Liver (tissue), 9 donors: ENCODE measurements around the gene KCTD2. TPM values are rescaled to one million over a fixed set of nuclear protein-coding genes. Genes with fewer than 3 reads are reported as not detected.
A peak's percentile ranks its signal among the peaks of the same experiment; 100 is the strongest.
"Not testable (repeated sequence)": the region's sequence is repeated elsewhere in the genome, so short reads cannot be mapped to it uniquely, and the experiment has no call there.

Experiments
- DNase-seq: peaks from one replicate; pipeline ENCODE4 v3.0.0-alpha.2; 2017; ENCODE audit warnings: low spot score
- H3K27ac ChIP-seq, 2 donors: one replicate each; pipeline ENCODE4 v1.7.0; 2013; ENCODE audit warnings: inconsistent platforms in 2 of 2, low read length in 2 of 2, control low read depth in 1 of 2, low read depth in 1 of 2, mild to moderate bottlenecking in 1 of 2
- H3K27me3 ChIP-seq, 4 donors: one replicate each; pipeline versions ENCODE4 v1.6.1 to v1.7.0; 2013; ENCODE audit warnings: low read length in 3 of 4, inconsistent platforms in 1 of 4, mild to moderate bottlenecking in 1 of 4, moderate library complexity in 1 of 4; ENCODE audit not compliant: control insufficient read depth in 4 of 4, insufficient read depth in 4 of 4
- H3K36me3 ChIP-seq, 4 donors: one replicate each; pipeline versions ENCODE4 v1.6.1 to v1.7.0; 2013; ENCODE audit warnings: low read length in 3 of 4, mild to moderate bottlenecking in 3 of 4, low read depth in 1 of 4, moderate library complexity in 1 of 4; ENCODE audit not compliant: control insufficient read depth in 4 of 4, insufficient read depth in 3 of 4
- H3K4me1 ChIP-seq, 4 donors: one replicate each; pipeline versions ENCODE4 v1.6.1 to v1.7.0; 2013; ENCODE audit warnings: low read length in 3 of 4, mild to moderate bottlenecking in 3 of 4, moderate library complexity in 1 of 4; ENCODE audit not compliant: control insufficient read depth in 4 of 4, insufficient read depth in 4 of 4
- H3K4me3 ChIP-seq, 3 donors: one replicate each; pipeline versions ENCODE4 v1.6.1 to v1.7.0; 2013; ENCODE audit warnings: low read length in 3 of 3, control low read depth in 1 of 3, low read depth in 1 of 3, mild to moderate bottlenecking in 1 of 3
- H3K9ac ChIP-seq, 2 donors: one replicate each; pipeline ENCODE4 v1.7.0; 2013; ENCODE audit warnings: low read length in 2 of 2, mild to moderate bottlenecking in 2 of 2, moderate library complexity in 2 of 2, control low read depth in 1 of 2, low read depth in 1 of 2
- H3K9me3 ChIP-seq, 4 donors: one replicate each; pipeline versions ENCODE4 v1.6.1 to v1.7.0; 2013; ENCODE audit warnings: low read length in 3 of 4; ENCODE audit not compliant: control insufficient read depth in 4 of 4
- ATF3 ChIP-seq: IDR thresholded peaks from 2 replicates; pipeline ENCODE4 v1.6.1; 2016; ENCODE audit warnings: antibody characterized with exemption
- CTCF ChIP-seq: fragments of 150-350 bp; IDR thresholded peaks from 2 replicates; pipeline ENCODE4 v1.5.1; 2017; ENCODE audit warnings: improper control_type of control experiment, low read depth, low read length; ENCODE audit not compliant: missing input control
- EGR1 ChIP-seq, 2 donors: IDR thresholded peaks; 2 replicates each; pipeline ENCODE4 v1.6.1; 2016 to 2018; ENCODE audit warnings: antibody characterized with exemption in 2 of 2, low read depth in 2 of 2
- FOXA1 ChIP-seq: IDR thresholded peaks from 2 replicates; pipeline ENCODE4 v1.6.1; 2016; ENCODE audit warnings: antibody characterized with exemption
- GABPA ChIP-seq, 2 donors: IDR thresholded peaks in 1 of 2; conservative IDR thresholded peaks in 1 of 2; 2 replicates each; pipeline ENCODE4 v1.6.1; 2016; ENCODE audit warnings: antibody characterized with exemption in 2 of 2, mild to moderate bottlenecking in 1 of 2, moderate library complexity in 1 of 2
- HNF4A ChIP-seq, 2 donors: conservative IDR thresholded peaks; 2 replicates each; pipeline ENCODE4 v1.6.1; 2016; ENCODE audit warnings: antibody characterized with exemption in 2 of 2, mild to moderate bottlenecking in 2 of 2
- HNF4G ChIP-seq: IDR thresholded peaks from 2 replicates; pipeline ENCODE4 v1.6.1; 2016; ENCODE audit warnings: antibody characterized with exemption
- MAX ChIP-seq: IDR thresholded peaks from 2 replicates; pipeline ENCODE4 v1.6.1; 2016; ENCODE audit warnings: antibody characterized with exemption
- NR2F2 ChIP-seq: IDR thresholded peaks from 2 replicates; pipeline ENCODE4 v1.6.1; 2016; ENCODE audit warnings: antibody characterized with exemption
- RAD21 ChIP-seq, 2 donors: IDR thresholded peaks; 2 replicates each; pipeline ENCODE4 v1.6.1; 2016; ENCODE audit warnings: antibody characterized with exemption in 2 of 2, mild to moderate bottlenecking in 2 of 2
- REST ChIP-seq: IDR thresholded peaks from 2 replicates; pipeline ENCODE4 v1.6.1; 2016; ENCODE audit warnings: antibody characterized with exemption, mild to moderate bottlenecking
- RXRA ChIP-seq, 2 donors: IDR thresholded peaks; 2 replicates each; pipeline ENCODE4 v1.6.1; 2017 to 2018; ENCODE audit warnings: antibody characterized with exemption in 2 of 2, mild to moderate bottlenecking in 1 of 2
- SP1 ChIP-seq: IDR thresholded peaks from 2 replicates; pipeline ENCODE4 v1.6.1; 2018; ENCODE audit warnings: antibody characterized with exemption, mild to moderate bottlenecking
- TAF1 ChIP-seq: conservative IDR thresholded peaks from 2 replicates; pipeline ENCODE4 v1.6.1; 2016; ENCODE audit warnings: antibody characterized with exemption, mild to moderate bottlenecking
- ZBTB33 ChIP-seq: IDR thresholded peaks from 2 replicates; pipeline ENCODE4 v1.6.1; 2016; ENCODE audit warnings: antibody characterized with exemption
- WGBS: extraction: QIAGEN DNeasy Blood & Tissue Kit; methylation state at CpG from one replicate; pipeline ENCODE4 v1.1.7; 2013; 5-methylcytosine and 5-hydroxymethylcytosine counted together
- polyA plus RNA-seq, 2 donors: library from polyadenylated mRNA; stranded (reverse) in 1 of 2; unstranded in 1 of 2; fragments of 200-250 nt in 1 of 2; fragments of >200 nt in 1 of 2; fragmentation: Nextera tagmentation in 1 of 2; extraction: Ambion mirVana in 1 of 2; gene quantifications; one replicate each; pipeline versions ENCODE4 v1.2.1 to v1.2.3, GENCODE V29; 2013 to 2015
- total RNA-seq, 2 donors: library from RNA; depleted of rRNA; stranded (reverse); fragments of >200 nt; gene quantifications; one replicate each; pipeline ENCODE4 v1.2.3, GENCODE V29; 2014
- donor health status: healthy.
- donor health status: healthy.
- donor health status: healthy.
- donor health status: healthy.
- donor health status: healthy.

Gene KCTD2
- total and polyA plus RNA-seq, 4 donors: 2.4 to 8.2 (median 6.4) TPM

GRCh38 chr17:75044716-75045115 is 2.3 kb upstream of the KCTD2 start:
- peaks cover 5 to 24% (median 14%) of the 10 kb centered on the region in 4 donors for H3K36me3 ChIP-seq
- no peak overlapping the region for H3K9ac ChIP-seq
- no peak for TF ChIP-seq ZBTB33
- TF ChIP-seq CTCF: no peak
- no peak for TF ChIP-seq HNF4G
- no peak for TF ChIP-seq MAX
- no peak for TF ChIP-seq GABPA (IDR thresholded peaks at IDR 0.05 in 1 of 2, conservative IDR thresholded peaks at IDR 0.05 in 1 of 2)
- no peak overlapping the region for H3K27ac ChIP-seq
- H3K4me3 ChIP-seq: no peak overlapping the region
- no peaks in the 10 kb centered on the region for H3K9me3 ChIP-seq
- peaks cover 5 to 18% (median 16%) of the 10 kb centered on the region in 4 donors for H3K4me1 ChIP-seq
- H3K27me3 ChIP-seq: no peaks in the 10 kb centered on the region
- no peak for DNase-seq
- WGBS: 87% methylated on average over 7 of the region's 7 CpGs

- peaks cover 4 to 14% (median 10%) of the 10 kb centered on the region in 4 donors for H3K36me3 ChIP-seq
- not testable (repeated sequence) for H3K9me3 ChIP-seq, H3K27me3 ChIP-seq, DNase-seq
- H3K4me3 ChIP-seq: peak overlapping the region; percentile 90 to 98 (median 92)
- 26% methylated on average over 25 of the region's 25 CpGs for WGBS
- H3K27ac ChIP-seq: peak overlapping the region; percentile 99 to 100
- H3K4me1 ChIP-seq: peaks cover 5 to 18% (median 16%) of the 10 kb centered on the region in 4 donors
- peak overlapping the region; percentile 77 to 97 for H3K9ac ChIP-seq
Observed at GRCh38 chr17:75045946-75046406, 1.0 kb upstream of the KCTD2 start.

GRCh38 chr17:75047398-75048098 is 523 bp downstream of the KCTD2 start:
- Histone ChIP-seq H3K9me3 (no peaks in the 10 kb centered on the region), H3K36me3 (peaks cover 0 to 5% (median 2%) of the 10 kb centered on the region in 4 donors), H3K27me3 (no peaks in the 10 kb centered on the region), H3K4me1 (peaks cover 5 to 18% (median 16%) of the 10 kb centered on the region in 4 donors), H3K27ac (peak overlapping the region; percentile 46 to 72), H3K9ac (peak overlapping the region; percentile 10 to 94), H3K4me3 (peak overlapping the region; percentile 70 to 95 (median 92))
- 2% methylated on average over 38 of the region's 38 CpGs for WGBS
- TF ChIP-seq SP1: no peak
- no peak for TF ChIP-seq ZBTB33
- no peak for TF ChIP-seq FOXA1
- TF ChIP-seq REST: no peak
- TF ChIP-seq EGR1 (IDR thresholded peaks at IDR 0.05; ENCODE audit: low read depth in 2 of 2): no peak
- no peak for TF ChIP-seq NR2F2
- no peak for TF ChIP-seq RXRA (IDR thresholded peaks at IDR 0.05)
- no peak for TF ChIP-seq MAX
- no peak for TF ChIP-seq RAD21 (IDR thresholded peaks at IDR 0.05)
- no peak for TF ChIP-seq ATF3
- no peak for TF ChIP-seq TAF1
- no peak for TF ChIP-seq GABPA (IDR thresholded peaks at IDR 0.05 in 1 of 2, conservative IDR thresholded peaks at IDR 0.05 in 1 of 2)
- TF ChIP-seq HNF4A (conservative IDR thresholded peaks at IDR 0.05): no peak
- DNase-seq: peak; percentile 48
